ENCODE measurements around the gene CES1.
"Not testable (repeated sequence)": the region's sequence is repeated elsewhere in the genome, so short reads cannot be mapped to it uniquely, and the experiment has no call there.

CES1 gene

GRCh38 chr16:55815320-55815719 is 17.6 kb downstream of the CES1 start:
- H3K4ac ChIP-seq (ENCODE audit: low read depth, low read length) = no peak overlapping the region
- H3K79me1 ChIP-seq (ENCODE audit: low read length) = no peaks in the 10 kb centered on the region
- no peak for DNase-seq
- no peaks in the 10 kb centered on the region for H3K4me1 ChIP-seq (ENCODE audit: control insufficient read depth in 1 of 2, insufficient read depth in 2 of 2, low read length in 2 of 2)
- H3K23ac ChIP-seq (ENCODE audit: low read length) = no peak overlapping the region
- H3K9ac ChIP-seq (ENCODE audit: low read length) = no peak overlapping the region
- no peak overlapping the region for H2BK12ac ChIP-seq (ENCODE audit: low read length)
- no CpG with 5 or more reads among the region's 4 CpGs for WGBS (ENCODE audit: extremely low coverage, insufficient coverage, insufficient read length)
- H3K27ac ChIP-seq (ENCODE audit: low read depth, low read length) = no peak overlapping the region
- no peaks in the 10 kb centered on the region for H3K27me3 ChIP-seq (ENCODE audit: insufficient read depth, low read length)
- no peak overlapping the region for H4K91ac ChIP-seq (ENCODE audit: low read depth, low read length)
- H3K4me3 ChIP-seq (ENCODE audit: low read depth, low read length) = no peak overlapping the region
- no peaks in the 10 kb centered on the region for H3K36me3 ChIP-seq (ENCODE audit: control insufficient read depth in 1 of 2, insufficient read depth in 2 of 2, low read length in 2 of 2)
- H2AFZ ChIP-seq (ENCODE audit: insufficient read depth, low read length, poor library complexity) = no peak overlapping the region
- no peak overlapping the region for H3K4me2 ChIP-seq (ENCODE audit: low read length)
- H2AK5ac ChIP-seq (ENCODE audit: low read length) = no peak overlapping the region
- H2BK5ac ChIP-seq (ENCODE audit: low read depth, low read length, poor library complexity) = no peak overlapping the region
- H2BK120ac ChIP-seq (ENCODE audit: insufficient read depth, low read length, poor library complexity) = no peak overlapping the region
- no peak overlapping the region for H4K12ac ChIP-seq (ENCODE audit: low read depth, low read length)
- H3K9me3 ChIP-seq (ENCODE audit: insufficient read depth, low read depth, low read length) = no peaks in the 10 kb centered on the region
- no peaks in the 10 kb centered on the region for H3K79me2 ChIP-seq (ENCODE audit: control insufficient read depth, insufficient read depth, low read length, poor library complexity)
- no peak overlapping the region for H3K18ac ChIP-seq (ENCODE audit: low read length)
- no peak overlapping the region for H4K8ac ChIP-seq (ENCODE audit: low read depth, low read length)
- H3K14ac ChIP-seq (ENCODE audit: low read length) = no peak overlapping the region

GRCh38 chr16:55814174-55814573 is 18.7 kb downstream of the CES1 start:
- H4K8ac ChIP-seq (ENCODE audit: low read depth, low read length); H3K27ac ChIP-seq (ENCODE audit: low read depth, low read length); H3K4me2 ChIP-seq (ENCODE audit: low read length); H3K9me3 ChIP-seq (ENCODE audit: insufficient read depth, low read depth, low read length); H3K14ac ChIP-seq (ENCODE audit: low read length); DNase-seq; H3K4me3 ChIP-seq (ENCODE audit: low read depth, low read length); H2BK5ac ChIP-seq (ENCODE audit: low read depth, low read length, poor library complexity); H3K4me1 ChIP-seq (ENCODE audit: control insufficient read depth in 1 of 2, insufficient read depth in 2 of 2, low read length in 2 of 2); H2BK120ac ChIP-seq (ENCODE audit: insufficient read depth, low read length, poor library complexity); H3K23ac ChIP-seq (ENCODE audit: low read length); H3K9ac ChIP-seq (ENCODE audit: low read length); H3K79me2 ChIP-seq (ENCODE audit: control insufficient read depth, insufficient read depth, low read length, poor library complexity); H3K27me3 ChIP-seq (ENCODE audit: insufficient read depth, low read length); H2BK12ac ChIP-seq (ENCODE audit: low read length); H4K91ac ChIP-seq (ENCODE audit: low read depth, low read length); H3K4ac ChIP-seq (ENCODE audit: low read depth, low read length); H3K36me3 ChIP-seq (ENCODE audit: control insufficient read depth in 1 of 2, insufficient read depth in 2 of 2, low read length in 2 of 2); H3K79me1 ChIP-seq (ENCODE audit: low read length); H4K12ac ChIP-seq (ENCODE audit: low read depth, low read length); H3K18ac ChIP-seq (ENCODE audit: low read length); H2AK5ac ChIP-seq (ENCODE audit: low read length); H2AFZ ChIP-seq (ENCODE audit: insufficient read depth, low read length, poor library complexity): not testable (repeated sequence)
- WGBS (ENCODE audit: extremely low coverage, insufficient coverage, insufficient read length) = no CpG with 5 or more reads among the region's 2 CpGs

GRCh38 chr16:55813730-55814129 is 19.2 kb downstream of the CES1 start:
- WGBS (ENCODE audit: extremely low coverage, insufficient coverage, insufficient read length) = no CpG with 5 or more reads among the region's 9 CpGs
- H3K4ac ChIP-seq (ENCODE audit: low read depth, low read length); H3K36me3 ChIP-seq (ENCODE audit: control insufficient read depth in 1 of 2, insufficient read depth in 2 of 2, low read length in 2 of 2); H4K8ac ChIP-seq (ENCODE audit: low read depth, low read length); H3K79me2 ChIP-seq (ENCODE audit: control insufficient read depth, insufficient read depth, low read length, poor library complexity); H3K27me3 ChIP-seq (ENCODE audit: insufficient read depth, low read length); H3K14ac ChIP-seq (ENCODE audit: low read length); DNase-seq; H3K27ac ChIP-seq (ENCODE audit: low read depth, low read length); H2AFZ ChIP-seq (ENCODE audit: insufficient read depth, low read length, poor library complexity); H3K4me1 ChIP-seq (ENCODE audit: control insufficient read depth in 1 of 2, insufficient read depth in 2 of 2, low read length in 2 of 2); H3K4me2 ChIP-seq (ENCODE audit: low read length); H3K9ac ChIP-seq (ENCODE audit: low read length); H3K4me3 ChIP-seq (ENCODE audit: low read depth, low read length); H2BK120ac ChIP-seq (ENCODE audit: insufficient read depth, low read length, poor library complexity); H4K91ac ChIP-seq (ENCODE audit: low read depth, low read length); H3K18ac ChIP-seq (ENCODE audit: low read length); H2BK5ac ChIP-seq (ENCODE audit: low read depth, low read length, poor library complexity); H3K9me3 ChIP-seq (ENCODE audit: insufficient read depth, low read depth, low read length); H3K23ac ChIP-seq (ENCODE audit: low read length); H4K12ac ChIP-seq (ENCODE audit: low read depth, low read length); H2AK5ac ChIP-seq (ENCODE audit: low read length); H2BK12ac ChIP-seq (ENCODE audit: low read length); H3K79me1 ChIP-seq (ENCODE audit: low read length): not testable (repeated sequence)

- H4K91ac ChIP-seq (ENCODE audit: low read depth, low read length) = no peak overlapping the region
These were observed 19.9 kb downstream of the CES1 start for GRCh38 chr16:55812951-55813350.

More at GRCh38 chr16:55812951-55813350, 19.9 kb downstream of the CES1 start:
- H3K36me3 ChIP-seq (ENCODE audit: control insufficient read depth in 1 of 2, insufficient read depth in 2 of 2, low read length in 2 of 2) = no peaks in the 10 kb centered on the region
- H3K79me2 ChIP-seq (ENCODE audit: control insufficient read depth, insufficient read depth, low read length, poor library complexity) = no peaks in the 10 kb centered on the region
- H4K8ac ChIP-seq (ENCODE audit: low read depth, low read length) = no peak overlapping the region
- no peak overlapping the region for H3K23ac ChIP-seq (ENCODE audit: low read length)
- H3K4me3 ChIP-seq (ENCODE audit: low read depth, low read length) = no peak overlapping the region
- no peak overlapping the region for H2BK12ac ChIP-seq (ENCODE audit: low read length)
- no peaks in the 10 kb centered on the region for H3K9me3 ChIP-seq (ENCODE audit: insufficient read depth, low read depth, low read length)
- no peak overlapping the region for H3K4me2 ChIP-seq (ENCODE audit: low read length)
- H2AK5ac ChIP-seq (ENCODE audit: low read length) = no peak overlapping the region
- no peak overlapping the region for H2AFZ ChIP-seq (ENCODE audit: insufficient read depth, low read length, poor library complexity)
- no peak overlapping the region for H3K14ac ChIP-seq (ENCODE audit: low read length)
- no CpG with 5 or more reads among the region's 2 CpGs for WGBS (ENCODE audit: extremely low coverage, insufficient coverage, insufficient read length)
- no peak for DNase-seq
- no peak overlapping the region for H3K4ac ChIP-seq (ENCODE audit: low read depth, low read length)
- no peaks in the 10 kb centered on the region for H3K4me1 ChIP-seq (ENCODE audit: control insufficient read depth in 1 of 2, insufficient read depth in 2 of 2, low read length in 2 of 2)
- no peaks in the 10 kb centered on the region for H3K79me1 ChIP-seq (ENCODE audit: low read length)
- no peak overlapping the region for H2BK120ac ChIP-seq (ENCODE audit: insufficient read depth, low read length, poor library complexity)
- H2BK5ac ChIP-seq (ENCODE audit: low read depth, low read length, poor library complexity) = no peak overlapping the region
- no peak overlapping the region for H3K18ac ChIP-seq (ENCODE audit: low read length)
- H3K9ac ChIP-seq (ENCODE audit: low read length) = no peak overlapping the region
- no peaks in the 10 kb centered on the region for H3K27me3 ChIP-seq (ENCODE audit: insufficient read depth, low read length)
- no peak overlapping the region for H3K27ac ChIP-seq (ENCODE audit: low read depth, low read length)
- H4K12ac ChIP-seq (ENCODE audit: low read depth, low read length) = no peak overlapping the region
